ENCODE measurements around the gene CRB1. TPM values are rescaled to one million over a fixed set of nuclear protein-coding genes. Genes with fewer than 3 reads are reported as not detected.

The CRB1 gene
- total and polyA plus RNA-seq, 2 experiments from 2014 or later, result 0.27 to 0.56 TPM

GRCh38 chr1:197339106-197340060 lies 71.3 kb downstream of the CRB1 start:
- no peak overlapping the region for H3K4me3 Mint-ChIP-seq
- no peak overlapping the region for H3K4me2 ChIP-seq
- H3K4me3 ChIP-seq, result no peak overlapping the region
- no peaks in the 10 kb centered on the region for H3K4me1 ChIP-seq (ENCODE audit: insufficient read depth)
- H3F3A ChIP-seq (replicated peaks; ENCODE audit: low read depth), result no peaks in the 10 kb centered on the region
- peaks cover 2% of the 10 kb centered on the region for H3K27me3 Mint-ChIP-seq (ENCODE audit: insufficient read depth, low read depth, poor library complexity)
- H3K79me2 ChIP-seq (replicated peaks; ENCODE audit: insufficient read depth), result no peaks in the 10 kb centered on the region
- no peak overlapping the region for H3K27ac ChIP-seq (ENCODE audit: low read depth)
- no peak for DNase-seq (ENCODE audit: low spot score)
- no peaks in the 10 kb centered on the region for H3K27me3 ChIP-seq (ENCODE audit: insufficient read depth)
- no peaks in the 10 kb centered on the region for H4K20me1 ChIP-seq (replicated peaks; ENCODE audit: insufficient read depth)
- H3K36me3 Mint-ChIP-seq (ENCODE audit: low read depth), result no peaks in the 10 kb centered on the region
- H3K9me2 ChIP-seq (ENCODE audit: insufficient read depth), result 0 out of 2 replicates have a peak, but pooled peaks cover 8% of the 10 kb centered on the region
- no peaks in the 10 kb centered on the region for H3K36me3 ChIP-seq (ENCODE audit: insufficient read depth)
- no peak for TF ChIP-seq ZNF462 (CRISPR knock-in tag; IDR thresholded peaks at IDR 0.05)
- no peak for TF ChIP-seq ETS1 (IDR thresholded peaks at IDR 0.05)
- no peak for TF ChIP-seq ZNF331 (CRISPR knock-in tag; IDR thresholded peaks at IDR 0.05; ENCODE audit: low read depth)
- TF ChIP-seq EZH2 (IDR thresholded peaks at IDR 0.05; ENCODE audit: low read depth, unreplicated experiment), result no peak
- no peak for TF ChIP-seq EZH2phosphoT487 (IDR thresholded peaks at IDR 0.05; ENCODE audit: unreplicated experiment)
- TF ChIP-seq JUNB (IDR thresholded peaks at IDR 0.05; ENCODE audit: unreplicated experiment), result no peak
- TF ChIP-seq NANOG (IDR thresholded peaks at IDR 0.05; ENCODE audit: borderline replicate concordance), result no peak
- TF ChIP-seq ZNF114 (CRISPR knock-in tag; IDR thresholded peaks at IDR 0.05), result no peak
- TF ChIP-seq STAT1 (IDR thresholded peaks at IDR 0.05; ENCODE audit: unreplicated experiment), result no peak
- TF ChIP-seq CTCF (conservative IDR thresholded peaks at IDR 0.05; ENCODE audit: low read depth in 2 of 2), result no peak
- TF ChIP-seq POLR2AphosphoS5 (IDR thresholded peaks at IDR 0.05; ENCODE audit: low read depth), result no peak
- no peak for TF ChIP-seq CREB1 (CRISPR knock-in tag; IDR thresholded peaks at IDR 0.05; ENCODE audit: low read depth)
- TF ChIP-seq, protein P1, sequence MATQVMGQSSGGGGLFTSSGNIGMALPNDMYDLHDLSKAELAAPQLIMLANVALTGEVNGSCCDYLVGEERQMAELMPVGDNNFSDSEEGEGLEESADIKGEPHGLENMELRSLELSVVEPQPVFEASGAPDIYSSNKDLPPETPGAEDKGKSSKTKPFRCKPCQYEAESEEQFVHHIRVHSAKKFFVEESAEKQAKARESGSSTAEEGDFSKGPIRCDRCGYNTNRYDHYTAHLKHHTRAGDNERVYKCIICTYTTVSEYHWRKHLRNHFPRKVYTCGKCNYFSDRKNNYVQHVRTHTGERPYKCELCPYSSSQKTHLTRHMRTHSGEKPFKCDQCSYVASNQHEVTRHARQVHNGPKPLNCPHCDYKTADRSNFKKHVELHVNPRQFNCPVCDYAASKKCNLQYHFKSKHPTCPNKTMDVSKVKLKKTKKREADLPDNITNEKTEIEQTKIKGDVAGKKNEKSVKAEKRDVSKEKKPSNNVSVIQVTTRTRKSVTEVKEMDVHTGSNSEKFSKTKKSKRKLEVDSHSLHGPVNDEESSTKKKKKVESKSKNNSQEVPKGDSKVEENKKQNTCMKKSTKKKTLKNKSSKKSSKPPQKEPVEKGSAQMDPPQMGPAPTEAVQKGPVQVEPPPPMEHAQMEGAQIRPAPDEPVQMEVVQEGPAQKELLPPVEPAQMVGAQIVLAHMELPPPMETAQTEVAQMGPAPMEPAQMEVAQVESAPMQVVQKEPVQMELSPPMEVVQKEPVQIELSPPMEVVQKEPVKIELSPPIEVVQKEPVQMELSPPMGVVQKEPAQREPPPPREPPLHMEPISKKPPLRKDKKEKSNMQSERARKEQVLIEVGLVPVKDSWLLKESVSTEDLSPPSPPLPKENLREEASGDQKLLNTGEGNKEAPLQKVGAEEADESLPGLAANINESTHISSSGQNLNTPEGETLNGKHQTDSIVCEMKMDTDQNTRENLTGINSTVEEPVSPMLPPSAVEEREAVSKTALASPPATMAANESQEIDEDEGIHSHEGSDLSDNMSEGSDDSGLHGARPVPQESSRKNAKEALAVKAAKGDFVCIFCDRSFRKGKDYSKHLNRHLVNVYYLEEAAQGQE (IDR thresholded peaks at IDR 0.05; ENCODE audit: unreplicated experiment), result no peak
- peaks cover 4% of the 10 kb centered on the region; the same call in 2 of the 3 replicates for H3K4me1 Mint-ChIP-seq
- ATAC-seq, result no peak
- H3K27ac Mint-ChIP-seq, result no peak overlapping the region
- H2AFZ ChIP-seq, result no peak overlapping the region; the same call in 1 of the 2 replicates
- H3K9me3 Mint-ChIP-seq, result no peaks in the 10 kb centered on the region; the same call in 2 of the 3 replicates
